HCT116 (cell line): Measurements from ENCODE around the gene AMOTL1. TPM values are rescaled to one million over a fixed set of nuclear protein-coding genes. Genes with fewer than 3 reads are reported as not detected.

Source experiments
- ATAC-seq: fragments of 200-7000 bp; cut with Tn5 transposase; 2 replicates; pipeline ENCODE4 v1.9.1; 2020; ENCODE audit warnings: mild to moderate bottlenecking, moderate library complexity
- BruUV-seq: library from RNA; stranded (reverse); fragments of 400-500 nt; replicated peaks from 2 replicates; lab custom pipeline; 2021; lab: Mats Ljungman, UMichigan
- CTCF ChIA-PET: fragments of 300-600 bp; sonication (Branson Sonifier 250); formaldehyde crosslinking; loops from one replicate; lab custom pipeline; 2021; ENCODE audit warnings: antibody characterized with exemption; lab: Charles Lee
- POLR2A ChIA-PET: fragments of 300-600, 350-600 bp; sonication (Branson Sonifier 250); formaldehyde crosslinking; loops from one replicate; lab custom pipeline; 2021; ENCODE audit warnings: antibody characterized with exemption; lab: Charles Lee
- RAD21 ChIA-PET, 2 experiments: fragments of 300-600 bp; sonication (Branson Sonifier 250); formaldehyde crosslinking; loops; one replicate each; lab custom pipeline; 2023; ENCODE audit warnings: low total read pairs in 2 of 2; ENCODE audit not compliant: uncharacterized antibody in 2 of 2, unreplicated experiment in 2 of 2, low non-redundant PET in 1 of 2; lab: Charles Lee
- DNase-seq: peaks from one replicate; pipeline ENCODE4 v3.0.0-alpha.2; 2010; ENCODE audit warnings: low read depth, low spot score
- H2AFZ ChIP-seq: fragments of 200-600 bp; shearing (Covaris generic), sonication (generic); 2 replicates; pipeline ENCODE4 v1.6.1; 2017; ENCODE audit warnings: low read depth, mixed run types, mixed read lengths, antibody characterized with exemption, low read length; ENCODE audit not compliant: poor library complexity, severe bottlenecking
- H3K27ac ChIP-seq: 2 replicates; pipeline ENCODE4 v1.5.1; 2012; ENCODE audit warnings: low read depth, low read length
- H3K27me3 ChIP-seq: fragments of 200-600 bp; sonication (generic); 2 replicates; pipeline ENCODE4 v1.6.1; 2016; ENCODE audit warnings: mixed run types, low read length, mixed read lengths; ENCODE audit not compliant: insufficient read depth
- H3K36me3 ChIP-seq, 2 experiments: fragments of 200-500 bp in 1 of 2; fragments of 200-600 bp in 1 of 2; sonication (Bioruptor generic) in 1 of 2; sonication (generic) in 1 of 2; 2 replicates each; pipeline versions ENCODE4 v1.5.1 to v1.6.1; 2014 to 2016; ENCODE audit warnings: low read length in 2 of 2, inconsistent platforms in 1 of 2, mixed read lengths in 1 of 2, mixed run types in 1 of 2; ENCODE audit not compliant: insufficient read depth in 2 of 2, control insufficient read depth in 1 of 2
- H3K4me1 ChIP-seq, 2 experiments: fragments of 200-600 bp in 1 of 2; sonication (generic) in 1 of 2; 2 replicates each; pipeline versions ENCODE4 v1.5.1 to v1.6.1; 2012 to 2017; ENCODE audit warnings: low read length in 2 of 2, inconsistent platforms in 1 of 2, mild to moderate bottlenecking in 1 of 2, mixed read lengths in 1 of 2, mixed run types in 1 of 2, moderate library complexity in 1 of 2; ENCODE audit not compliant: insufficient read depth in 2 of 2, control insufficient read depth in 1 of 2
- H3K4me2 ChIP-seq: fragments of 200-600 bp; sonication (generic); 2 replicates; pipeline ENCODE4 v1.6.1; 2017; ENCODE audit warnings: mixed run types, low read length, mixed read lengths
- H3K4me3 ChIP-seq, 2 experiments: fragments of 200-600 bp in 1 of 2; sonication (generic) in 1 of 2; replicated peaks in 1 of 2; 2 replicates each; pipeline ENCODE4 v1.5.1; 2011 to 2016; ENCODE audit warnings: low read length in 2 of 2, control low read depth in 1 of 2, low read depth in 1 of 2, mild to moderate bottlenecking in 1 of 2, mixed read lengths in 1 of 2, mixed run types in 1 of 2
- H3K79me2 ChIP-seq: fragments of 200-600 bp; sonication (generic); 2 replicates; pipeline ENCODE4 v1.6.1; 2017; ENCODE audit warnings: mild to moderate bottlenecking, mixed run types, low read length, moderate library complexity, mixed read lengths; ENCODE audit not compliant: insufficient read depth
- H3K9ac ChIP-seq: fragments of 200-600 bp; sonication (generic); 2 replicates; pipeline ENCODE4 v1.6.1; 2016; ENCODE audit warnings: low read length, mixed read lengths
- H3K9me2 ChIP-seq: fragments of 200-600 bp; sonication (generic), shearing (Covaris generic); 2 replicates; pipeline ENCODE4 v1.6.1; 2017; ENCODE audit warnings: mixed run types, mild to moderate bottlenecking, moderate library complexity; ENCODE audit not compliant: insufficient read depth
- H3K9me3 ChIP-seq, 2 experiments: fragments of 200-500 bp in 1 of 2; fragments of 200-600 bp in 1 of 2; sonication (Bioruptor generic) in 1 of 2; sonication (generic) in 1 of 2; 2 replicates each; pipeline ENCODE4 v1.6.1; 2014 to 2017; ENCODE audit warnings: low read length in 2 of 2, mixed read lengths in 2 of 2, inconsistent platforms in 1 of 2, low read depth in 1 of 2, mild to moderate bottlenecking in 1 of 2, mixed run types in 1 of 2, moderate library complexity in 1 of 2; ENCODE audit not compliant: control insufficient read depth in 1 of 2, insufficient read depth in 1 of 2
- H4K20me1 ChIP-seq: fragments of 200-600 bp; sonication (generic), shearing (Covaris generic); 2 replicates; pipeline ENCODE4 v1.6.1; 2017; ENCODE audit warnings: mixed run types, mild to moderate bottlenecking, moderate library complexity; ENCODE audit not compliant: insufficient read depth
- ATF3 ChIP-seq: IDR thresholded peaks from 2 replicates; pipeline ENCODE4 v1.6.1; 2012
- CBX3 ChIP-seq: IDR thresholded peaks from 2 replicates; pipeline ENCODE4 v1.6.1; 2012; ENCODE audit warnings: low read depth
- CEBPB ChIP-seq: IDR thresholded peaks from 2 replicates; pipeline ENCODE4 v1.6.1; 2012; ENCODE audit warnings: low read depth
- CTCF ChIP-seq, 3 experiments: fragments of 200-600 bp in 1 of 3; sonication (generic) in 1 of 3; IDR thresholded peaks in 2 of 3; conservative IDR thresholded peaks in 1 of 3; 2 replicates each; pipeline ENCODE4 v1.5.1; 2012 to 2017; ENCODE audit warnings: low read depth in 2 of 3, low read length in 2 of 3, antibody characterized with exemption in 1 of 3, borderline replicate concordance in 1 of 3, control low read depth in 1 of 3, mild to moderate bottlenecking in 1 of 3, mixed read lengths in 1 of 3, mixed run types in 1 of 3, moderate library complexity in 1 of 3; ENCODE audit not compliant: insufficient read depth in 1 of 3
- EGR1 ChIP-seq: IDR thresholded peaks from 2 replicates; pipeline ENCODE4 v1.6.1; 2012; ENCODE audit warnings: low read depth
- ELF1 ChIP-seq: IDR thresholded peaks from 2 replicates; pipeline ENCODE4 v1.6.1; 2012; ENCODE audit warnings: low read depth, borderline replicate concordance
- EZH2 ChIP-seq: fragments of 200-600 bp; sonication (generic); IDR thresholded peaks from 2 replicates; pipeline ENCODE4 v1.6.1; 2017; ENCODE audit warnings: antibody characterized with exemption, mixed run types
- EZH2phosphoT487 ChIP-seq: fragments of 200-600 bp; IDR thresholded peaks from 2 replicates; pipeline ENCODE4 v1.6.1; 2018; ENCODE audit warnings: antibody characterized with exemption, borderline replicate concordance
- FOSL1 ChIP-seq: IDR thresholded peaks from 2 replicates; pipeline ENCODE4 v1.6.1; 2012; ENCODE audit warnings: low read depth
- JUND ChIP-seq: IDR thresholded peaks from 2 replicates; pipeline ENCODE4 v1.6.1; 2012
- MAX ChIP-seq: IDR thresholded peaks from 2 replicates; pipeline ENCODE4 v1.6.1; 2012
- POLR2A ChIP-seq: IDR thresholded peaks from 2 replicates; pipeline ENCODE4 v1.7.0; 2011; ENCODE audit warnings: borderline replicate concordance; ENCODE audit not compliant: insufficient read depth, insufficient read length; ENCODE audit errors: extremely low read depth
- POLR2AphosphoS5 ChIP-seq: IDR thresholded peaks from 2 replicates; pipeline ENCODE4 v1.6.1; 2011; ENCODE audit warnings: mild to moderate bottlenecking, low read depth, low read length, moderate library complexity
- RAD21 ChIP-seq: IDR thresholded peaks from 2 replicates; pipeline ENCODE4 v1.6.1; 2012; ENCODE audit warnings: low read depth, mild to moderate bottlenecking
- REST ChIP-seq: IDR thresholded peaks from 2 replicates; pipeline ENCODE4 v1.6.1; 2012; ENCODE audit warnings: low read depth
- SIN3A ChIP-seq: IDR thresholded peaks from 2 replicates; pipeline ENCODE4 v1.6.1; 2012; ENCODE audit warnings: low read depth
- SP1 ChIP-seq: IDR thresholded peaks from 2 replicates; pipeline ENCODE4 v1.6.1; 2012; ENCODE audit warnings: low read depth
- SRF ChIP-seq: IDR thresholded peaks from 2 replicates; pipeline ENCODE4 v1.6.1; 2012; ENCODE audit warnings: low read depth
- TCF7L2 ChIP-seq: IDR thresholded peaks from 2 replicates; pipeline ENCODE4 v1.7.0; 2011; ENCODE audit warnings: borderline replicate concordance, inconsistent platforms; ENCODE audit not compliant: insufficient read depth, insufficient read length; ENCODE audit errors: extremely low read depth
- YY1 ChIP-seq: IDR thresholded peaks from 2 replicates; pipeline ENCODE4 v1.6.1; 2011; ENCODE audit warnings: low read length, low read depth, moderate library complexity, mild to moderate bottlenecking; ENCODE audit not compliant: insufficient replicate concordance; ENCODE audit errors: extremely low read depth
- ZBTB33 ChIP-seq: IDR thresholded peaks from 2 replicates; pipeline ENCODE4 v1.6.1; 2011; ENCODE audit warnings: mild to moderate bottlenecking, low read length, moderate library complexity; ENCODE audit not compliant: insufficient replicate concordance; ENCODE audit errors: extremely low read depth
- ZNF274 ChIP-seq: fragments of 200-500 bp; sonication (Bioruptor generic); IDR thresholded peaks from 2 replicates; pipeline ENCODE4 v1.6.1; 2014; ENCODE audit warnings: mild to moderate bottlenecking, low read depth, low read length, inconsistent platforms
- intact Hi-C: fragments of 100-400 bp; cut with micrococcal nuclease; formaldehyde crosslinking; loops from 2 replicates; pipeline ENCODE4 v1.10.0; 2022
- total RNA-seq: library from RNA; stranded (reverse); gene quantifications from one replicate; pipeline ENCODE4 v1.2.1, GENCODE V29; 2021; ENCODE audit not compliant: unreplicated experiment

The AMOTL1 gene
- total RNA-seq, 1 experiment from 2014 or later = 27.6 TPM

GRCh38 chr11:94880216-94880615 is 112.1 kb downstream of the AMOTL1 start:
- POLR2A ChIA-PET = no interaction called here
- TF ChIP-seq MAX (peak; percentile 39; the same call in 1 of the 2 replicates), YY1 (no peak), REST (no peak), POLR2AphosphoS5 (no peak), ZNF274 (no peak), ZBTB33 (no peak), SIN3A (no peak), EGR1 (peak; percentile 18; the same call in 1 of the 2 replicates), CTCF (IDR thresholded peaks at IDR 0.05 in 2 of 3, conservative IDR thresholded peaks at IDR 0.05 in 1 of 3; ENCODE audit: borderline replicate concordance in 1 of 3, insufficient read depth in 1 of 3, low read depth in 2 of 3, low read length in 2 of 3) (no peak), JUND (peak; percentile 79), CBX3 (peak; percentile 85), ATF3 (no peak), ELF1 (no peak), EZH2 (no peak), SP1 (peak; percentile 59), POLR2A (no peak), CEBPB (no peak), SRF (peak; percentile 53; the same call in 1 of the 2 replicates), RAD21 (no peak), FOSL1 (peak; percentile 89), TCF7L2 (no peak), EZH2phosphoT487 (no peak)

More at GRCh38 chr11:94880216-94880615, 112.1 kb downstream of the AMOTL1 start:
- Histone ChIP-seq H3K9ac (no peak overlapping the region), H3K36me3 (no peaks in the 10 kb centered on the region; a peak in 1 of 4 replicates), H3K9me2 (no peaks in the 10 kb centered on the region), H2AFZ (no peak overlapping the region), H3K9me3 (no peaks in the 10 kb centered on the region), H3K4me2 (peak overlapping the region; percentile 39), H3K4me1 (peaks cover 18 to 46% of the 10 kb centered on the region in 2 experiments), H3K27ac (no peak overlapping the region), H3K27me3 (no peaks in the 10 kb centered on the region), H4K20me1 (no peaks in the 10 kb centered on the region), H3K79me2 (no peaks in the 10 kb centered on the region), H3K4me3 (no peak overlapping the region)
- ATAC-seq (peak; percentile 41; the same call in 1 of the 2 replicates), DNase-seq (peak; percentile 41)
- intact Hi-C loops = no loop called here
- ChIA-PET CTCF (no interaction called here), RAD21 (no interaction called here)
- no TSS peak for BruUV-seq
